NCI-H748 (cell line): ENCODE data around the gene DGKH.

Experiments used
- DNase-seq: peaks from one replicate; lab custom pipeline; 2025; ENCODE audit not compliant: unreplicated experiment; lab: John Stamatoyannopoulos, UW

Gene DGKH

DNA sequence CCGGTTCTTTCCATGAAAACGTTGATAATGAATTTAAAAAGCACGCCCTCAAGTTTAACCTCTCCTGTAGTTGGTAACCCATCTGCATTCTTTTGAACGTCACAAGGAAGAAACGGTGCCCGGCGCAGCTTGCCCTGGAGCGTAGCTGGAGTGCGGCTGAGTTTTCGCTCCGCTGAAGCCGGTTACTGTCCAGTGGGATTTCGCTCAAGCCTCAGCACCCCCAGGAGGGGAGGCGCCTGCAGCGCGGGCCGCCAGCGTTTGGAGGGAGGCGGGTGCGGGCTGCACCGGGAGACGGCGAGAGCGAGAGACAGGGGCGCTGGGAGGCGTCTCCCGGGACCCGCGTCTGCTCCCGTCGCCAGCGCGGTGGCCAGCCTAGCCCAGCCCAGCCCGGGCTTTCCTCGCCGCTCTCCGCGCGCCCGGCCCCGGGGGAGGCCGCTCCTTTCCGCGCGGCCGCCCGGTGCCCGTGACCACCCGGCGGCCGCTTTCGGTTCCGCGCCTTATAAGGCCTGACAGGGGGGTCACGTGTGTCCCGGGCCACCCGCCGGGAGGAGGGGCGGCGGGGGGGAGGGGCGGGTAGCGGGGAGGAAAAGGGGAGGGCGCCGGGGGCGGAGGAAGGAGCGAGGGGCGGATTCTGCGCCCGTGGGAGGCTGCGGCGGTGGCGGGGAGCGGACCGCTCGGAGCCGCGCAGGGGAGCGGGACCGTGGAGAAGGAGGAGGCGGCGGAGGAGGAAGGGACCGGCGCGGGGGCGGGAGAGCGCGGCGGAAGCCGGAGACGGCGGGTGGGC, 8.3 kb upstream of the DGKH start:
- DNase-seq = peak; percentile 88

DNA sequence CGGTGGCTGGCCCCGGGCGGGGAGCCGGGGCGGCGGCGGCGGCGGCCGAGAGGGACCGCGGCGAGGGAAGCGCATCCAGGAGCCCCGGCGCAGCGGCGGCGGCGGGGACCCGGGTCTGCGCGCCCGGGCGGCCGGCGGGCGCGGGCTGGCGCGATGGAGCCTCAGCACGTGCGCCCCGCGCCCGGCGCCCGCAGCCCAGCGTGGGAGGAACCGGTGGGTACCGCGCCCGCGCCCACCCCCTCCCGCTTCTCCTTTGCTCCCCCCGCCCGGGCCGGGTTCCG, 7.8 kb upstream of the DGKH start:
- DNase-seq = no peak

DNA sequence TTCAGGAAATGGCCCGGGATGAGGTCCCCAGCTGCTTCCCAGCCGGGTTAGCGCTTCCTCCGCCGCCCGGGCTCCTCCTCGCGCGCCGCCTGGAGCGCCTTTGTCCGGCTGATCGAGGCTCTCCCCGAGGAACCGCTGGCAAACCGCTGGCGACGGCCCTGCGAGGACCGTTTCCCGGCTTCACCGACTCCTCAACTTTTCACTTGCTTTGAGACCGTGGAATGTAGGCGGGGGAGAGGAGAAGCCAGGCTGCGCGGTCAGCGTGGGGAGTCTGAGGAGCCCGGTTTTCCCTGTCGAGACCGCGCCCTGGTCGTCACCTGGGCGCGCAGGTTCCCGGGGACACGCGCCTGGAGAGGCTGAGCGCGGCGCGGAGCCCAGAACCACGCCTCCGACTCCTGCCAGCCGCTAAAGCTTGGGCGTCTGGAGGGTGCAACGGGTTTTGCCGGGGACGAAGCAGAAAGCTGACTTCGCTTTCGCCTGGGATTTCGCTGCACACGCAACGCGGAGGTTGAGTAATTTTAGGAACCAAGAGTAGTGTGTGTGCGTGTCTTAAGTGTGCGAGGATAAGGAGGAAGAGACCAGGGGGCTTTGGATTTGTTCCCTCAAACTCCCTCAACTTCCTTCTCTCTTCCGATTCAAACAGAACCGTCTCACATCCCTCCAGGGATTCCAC, 7.3 kb upstream of the DGKH start:
- peak; percentile 85 for DNase-seq

DNA sequence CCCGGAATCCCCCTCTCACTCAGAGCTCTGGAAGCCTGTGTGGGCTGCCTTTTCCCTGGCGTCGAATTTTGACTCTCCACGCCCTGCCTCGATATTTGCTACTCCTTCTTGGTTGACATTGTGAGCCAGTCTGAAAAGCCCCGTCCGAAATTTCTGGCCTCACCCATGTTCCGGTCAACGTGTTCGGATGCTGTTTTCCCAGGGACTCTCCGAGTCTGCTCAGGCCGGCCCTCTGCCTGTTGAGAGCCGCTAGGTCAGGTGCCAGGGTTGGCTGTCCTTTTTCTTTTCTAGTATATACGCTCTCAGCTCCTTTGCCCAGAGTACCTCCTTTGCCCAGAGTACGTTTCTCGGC, 6.8 kb upstream of the DGKH start:
- peak; percentile 54 for DNase-seq

DNA sequence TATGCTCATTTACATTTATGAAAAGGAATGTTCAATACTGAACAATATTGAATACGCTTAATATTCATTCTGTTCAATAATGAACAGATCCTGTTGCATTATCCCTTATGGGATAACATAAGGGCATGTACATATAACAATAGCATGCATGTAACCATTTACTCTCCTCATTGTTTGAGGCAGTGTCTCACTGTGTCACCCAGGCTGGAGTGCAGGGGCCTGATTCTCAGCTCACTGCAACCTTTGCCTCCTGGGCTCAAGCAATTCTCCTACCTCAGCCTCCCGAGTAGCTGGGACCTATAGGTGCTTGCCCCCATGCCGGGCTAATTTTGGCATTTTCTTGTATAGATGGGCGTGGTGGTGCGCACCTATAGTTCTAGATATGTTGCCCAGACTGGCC, 4.8 kb upstream of the DGKH start:
- no peak for DNase-seq

DNA sequence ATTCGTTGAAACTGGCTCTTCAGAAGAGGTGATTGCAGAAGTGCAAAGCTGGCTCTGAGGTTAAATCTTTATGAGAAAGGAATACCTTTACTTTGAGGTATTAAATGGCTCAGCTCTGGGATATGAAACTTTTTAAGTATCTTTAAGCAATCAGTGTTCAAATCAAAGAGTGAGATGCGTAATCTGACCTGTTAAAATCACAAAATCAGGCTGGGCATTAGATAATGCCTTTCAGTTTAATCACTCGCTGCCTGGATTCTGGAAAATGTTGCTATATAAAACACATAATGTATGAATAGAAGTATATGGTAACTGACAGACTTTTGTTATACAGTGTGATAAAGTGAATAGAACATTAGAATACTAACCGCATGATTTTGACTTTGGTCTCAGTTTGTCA, 2.0 kb upstream of the DGKH start:
- no peak for DNase-seq

DNA sequence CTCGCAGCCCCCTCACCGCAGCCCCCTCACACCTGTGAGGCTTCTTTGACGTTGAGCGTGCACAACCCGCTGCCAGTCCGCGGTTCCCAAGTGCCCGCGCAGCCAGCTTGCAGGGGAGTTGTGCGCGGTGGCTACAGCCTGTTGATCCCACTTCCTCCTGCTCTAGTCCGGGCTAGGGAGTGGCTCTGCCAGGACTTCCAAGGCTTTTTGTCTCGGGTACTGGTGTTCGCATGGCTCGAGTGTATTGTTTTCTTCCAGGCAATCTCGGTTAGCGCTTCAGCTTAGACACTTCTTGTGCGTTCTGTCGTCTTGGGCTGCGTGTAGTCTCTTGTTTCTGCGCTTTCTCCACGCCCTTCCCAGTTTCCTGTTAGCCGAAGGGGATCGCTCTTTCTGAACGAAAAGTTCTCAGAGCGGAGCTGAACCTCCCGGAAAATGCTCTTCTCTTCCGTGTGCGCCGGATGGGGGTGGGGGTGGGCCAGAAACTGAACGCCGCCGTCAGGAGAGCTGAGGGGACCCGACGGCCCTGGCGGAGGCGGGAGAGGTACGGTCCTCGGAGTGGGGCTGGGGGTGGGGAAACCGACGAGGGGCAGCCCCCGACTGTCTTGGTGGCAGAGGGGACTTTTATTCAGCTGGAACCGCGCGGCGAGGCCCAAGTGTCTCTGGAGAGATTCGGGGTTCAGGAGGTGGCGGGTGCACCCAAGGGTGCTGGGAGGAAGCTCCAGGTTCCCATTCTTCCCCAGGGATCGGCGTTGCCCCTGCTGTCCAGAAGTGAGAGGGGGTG, 697 bp upstream of the DGKH start:
- DNase-seq = peak; percentile 85

DNA sequence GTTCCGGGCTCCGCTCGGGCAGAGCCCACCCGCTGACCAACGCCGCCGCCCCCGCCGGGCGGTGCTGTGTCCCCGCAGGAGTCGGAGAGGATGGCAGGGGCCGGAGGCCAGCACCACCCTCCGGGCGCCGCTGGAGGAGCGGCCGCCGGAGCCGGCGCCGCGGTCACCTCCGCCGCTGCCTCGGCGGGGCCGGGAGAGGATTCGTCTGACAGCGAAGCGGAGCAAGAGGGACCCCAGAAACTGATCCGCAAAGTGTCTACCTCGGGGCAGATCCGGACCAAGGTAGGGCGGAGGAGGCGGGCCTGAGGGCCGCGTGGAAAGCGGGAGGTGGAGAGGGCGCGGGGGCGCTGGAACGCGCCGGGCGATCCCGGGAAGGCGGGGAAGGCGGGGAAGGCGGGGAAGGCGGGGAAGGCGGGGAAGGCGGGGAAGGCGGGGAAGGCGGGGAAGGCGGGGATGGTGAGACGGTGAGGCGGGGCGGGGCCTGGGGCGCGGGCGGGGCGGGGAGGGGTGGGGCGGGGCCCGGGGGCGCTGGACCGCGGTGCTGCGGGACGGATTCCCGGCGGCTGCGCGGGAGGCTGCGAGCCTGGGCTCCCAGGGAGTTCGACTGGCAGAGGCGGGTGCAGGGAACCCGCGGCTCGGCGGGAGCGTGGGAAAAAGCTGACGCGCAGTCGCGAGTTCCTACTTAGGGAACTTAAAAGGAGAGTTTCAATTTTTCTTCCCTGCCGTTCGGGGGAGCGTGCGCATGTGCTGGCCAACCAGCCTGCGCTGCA, 421 bp downstream of the DGKH start:
- peak; percentile 86 for DNase-seq

DNA sequence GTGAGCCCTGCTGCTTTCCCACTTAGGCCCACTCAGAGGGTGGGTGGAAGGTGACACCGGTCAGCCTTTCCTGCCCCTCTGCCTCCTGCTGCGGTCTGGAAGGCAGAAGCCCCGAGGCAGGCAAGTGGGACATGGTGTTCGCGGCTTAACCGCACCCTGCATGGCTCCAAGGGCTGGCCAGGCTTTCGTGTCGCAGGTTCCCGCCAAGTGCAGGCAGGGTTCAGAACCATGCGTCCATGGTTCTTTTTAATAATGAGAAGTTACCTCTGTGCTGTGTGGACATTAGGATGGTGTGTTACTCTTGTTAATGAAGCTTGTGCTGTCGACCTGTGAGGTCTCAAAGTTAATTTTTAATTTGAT, 986 bp downstream of the DGKH start:
- DNase-seq = no peak

DNA sequence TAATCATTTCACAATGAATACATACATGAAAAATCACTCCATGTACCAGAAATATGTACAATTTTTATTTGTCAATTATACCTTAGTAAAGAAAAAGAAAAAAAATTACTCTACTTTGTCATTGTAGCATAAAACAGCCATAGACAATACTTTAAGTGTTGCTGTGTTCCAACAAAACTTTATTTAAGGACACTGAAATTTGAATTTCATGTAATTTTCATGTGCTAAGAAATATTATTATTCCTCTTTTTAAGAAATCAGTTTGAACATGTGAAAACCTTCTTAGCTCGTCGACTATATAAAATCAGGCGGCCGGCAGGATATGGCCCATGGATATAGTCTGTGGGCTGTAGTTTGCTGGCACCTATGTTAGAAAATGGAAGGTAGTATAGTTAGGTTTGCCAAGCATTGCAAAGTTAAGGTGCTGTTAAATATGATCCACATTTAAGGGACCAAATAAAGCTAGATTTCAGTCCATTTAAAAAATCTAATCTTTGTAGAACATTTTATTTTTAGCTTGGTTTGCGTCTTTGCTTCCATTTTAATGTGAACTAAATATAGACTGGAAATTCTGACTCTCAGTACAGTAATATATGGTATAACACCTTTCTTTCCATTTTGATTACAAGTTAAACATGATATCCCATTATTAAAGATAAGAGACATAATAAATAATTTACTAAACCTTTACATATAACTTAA, 6.5 kb downstream of the DGKH start:
- DNase-seq = no peak

DNA sequence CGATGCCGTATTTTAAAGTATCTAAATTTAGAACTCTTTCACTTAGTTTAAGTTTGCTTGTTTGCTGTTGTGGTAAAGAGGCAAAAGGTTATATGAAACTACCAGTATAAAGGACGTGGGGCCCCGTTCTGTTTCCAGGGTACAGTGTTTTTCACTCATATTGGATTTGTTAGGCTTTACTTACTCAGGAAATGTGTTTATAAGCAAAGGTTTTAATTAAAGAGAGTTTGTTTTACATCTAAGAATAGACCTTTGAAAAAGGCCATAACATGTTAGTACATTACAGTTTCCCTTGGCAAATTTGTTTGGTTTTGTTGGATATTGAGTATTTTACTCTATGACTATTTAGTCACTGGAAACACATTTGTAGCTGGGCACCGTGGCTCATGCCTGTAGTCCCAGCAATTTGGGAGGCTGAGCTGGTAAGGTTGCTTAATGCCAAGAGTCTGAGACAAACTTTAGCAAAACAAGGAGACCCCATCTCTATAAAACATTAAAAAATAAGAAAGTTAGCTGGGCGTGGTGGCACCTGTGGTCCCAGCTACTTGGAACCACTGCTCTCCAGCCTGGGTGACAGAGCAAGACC, 7.1 kb downstream of the DGKH start:
- no peak for DNase-seq

DNA sequence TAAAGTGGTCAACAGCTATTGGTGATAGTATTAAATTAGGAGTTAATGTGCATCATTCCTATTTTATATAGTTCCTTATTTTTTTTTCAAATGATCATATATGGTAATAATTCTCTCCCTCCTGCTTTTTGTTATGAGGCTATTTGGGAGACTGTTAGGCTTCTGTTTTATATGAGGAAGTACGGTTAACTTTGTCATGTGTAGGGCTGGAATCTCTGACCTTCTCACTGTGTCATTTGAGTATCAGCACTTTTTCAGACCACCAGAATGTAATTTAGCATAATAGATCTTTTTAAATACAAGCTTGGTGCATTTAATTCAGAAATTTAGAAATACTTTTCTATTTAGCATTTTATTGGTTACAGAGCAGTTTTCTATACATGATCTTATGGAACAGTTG, 7.7 kb downstream of the DGKH start:
- DNase-seq = no peak

DNA sequence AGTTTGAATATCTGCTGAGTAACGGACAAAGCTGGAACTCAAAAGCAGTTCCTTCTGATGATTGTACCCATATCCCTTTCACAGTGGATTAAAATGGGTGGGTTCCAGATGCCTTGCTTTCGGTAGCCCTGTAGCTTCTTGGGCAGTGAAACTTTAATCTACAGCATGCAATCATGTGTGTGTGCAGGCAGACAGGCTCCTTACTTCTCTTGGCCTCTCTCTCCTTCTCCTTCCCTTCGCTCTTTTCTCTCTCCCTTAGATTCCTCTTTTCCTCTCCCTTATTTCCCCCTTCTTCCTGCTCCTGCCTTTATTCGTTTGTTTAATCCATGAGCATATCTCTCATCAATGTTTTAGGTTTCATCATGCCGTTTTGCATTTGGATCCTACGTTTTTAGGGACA, 8.1 kb downstream of the DGKH start:
- no peak for DNase-seq

DNA sequence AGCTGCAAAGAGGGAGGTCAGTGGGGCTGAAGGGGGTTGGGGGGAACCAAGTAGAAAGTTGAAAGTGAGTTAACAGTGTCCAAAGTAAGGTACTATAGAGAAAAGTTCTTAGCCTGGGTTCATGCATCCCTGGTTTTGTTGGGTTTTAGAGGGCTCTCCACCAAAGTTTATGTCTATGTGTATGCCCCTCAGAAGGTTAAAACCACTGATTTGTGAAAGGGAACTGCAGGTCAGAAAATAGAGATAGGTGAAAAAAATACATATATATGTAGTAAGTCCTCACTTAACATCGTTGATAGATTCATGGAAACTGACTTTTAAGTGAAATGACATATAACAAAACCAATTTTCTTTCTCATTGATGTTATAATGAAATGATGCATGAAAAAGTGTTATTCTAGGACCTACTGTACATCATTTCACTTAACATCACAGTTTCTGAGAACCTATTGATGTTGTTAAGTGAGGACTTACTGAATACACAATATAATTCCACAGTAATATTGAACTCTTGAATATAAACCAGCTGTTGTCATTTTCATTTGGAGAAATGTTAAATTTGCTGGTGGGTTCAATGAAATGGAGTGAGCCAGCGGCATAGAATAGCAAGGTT, 9.6 kb downstream of the DGKH start:
- DNase-seq = no peak

DNA sequence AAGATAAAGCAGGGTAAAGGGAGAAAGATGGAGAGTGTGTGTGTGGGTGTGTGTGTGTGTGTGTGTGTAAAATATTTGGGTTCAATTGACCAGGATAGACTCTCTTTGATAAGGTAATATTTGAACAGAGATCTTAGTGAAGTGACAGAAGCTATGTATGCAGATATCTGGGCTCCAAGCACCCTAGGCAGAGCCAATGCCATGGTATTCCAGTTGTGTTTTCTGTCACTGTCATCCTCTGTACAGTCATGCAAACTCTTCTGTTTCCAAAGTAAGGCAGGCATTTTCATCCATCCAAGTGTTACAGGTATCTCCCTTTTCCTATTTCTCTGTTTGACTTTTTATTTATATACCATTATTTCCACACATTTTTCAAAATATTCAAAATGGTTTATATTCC, 13.5 kb downstream of the DGKH start:
- DNase-seq = no peak

DNA sequence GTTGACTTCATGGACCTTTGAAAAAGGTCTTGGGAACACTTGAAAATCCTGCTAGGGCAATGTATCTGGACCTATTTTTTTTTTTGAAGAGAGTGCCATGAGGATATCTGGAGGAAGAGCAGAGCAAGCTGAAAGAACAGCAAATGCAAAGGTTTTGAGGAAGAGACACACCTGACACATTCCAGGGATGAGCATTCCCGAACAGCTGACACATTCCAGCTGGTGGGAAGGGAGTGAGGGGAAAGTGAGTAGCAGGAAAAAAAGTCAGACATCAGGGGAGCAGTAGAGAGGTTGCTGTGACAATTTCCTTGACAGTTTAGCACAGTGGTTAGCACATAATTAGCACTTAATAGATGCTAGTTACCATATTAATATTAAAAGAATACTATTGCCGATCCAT, 14.7 kb downstream of the DGKH start:
- no peak for DNase-seq

DNA sequence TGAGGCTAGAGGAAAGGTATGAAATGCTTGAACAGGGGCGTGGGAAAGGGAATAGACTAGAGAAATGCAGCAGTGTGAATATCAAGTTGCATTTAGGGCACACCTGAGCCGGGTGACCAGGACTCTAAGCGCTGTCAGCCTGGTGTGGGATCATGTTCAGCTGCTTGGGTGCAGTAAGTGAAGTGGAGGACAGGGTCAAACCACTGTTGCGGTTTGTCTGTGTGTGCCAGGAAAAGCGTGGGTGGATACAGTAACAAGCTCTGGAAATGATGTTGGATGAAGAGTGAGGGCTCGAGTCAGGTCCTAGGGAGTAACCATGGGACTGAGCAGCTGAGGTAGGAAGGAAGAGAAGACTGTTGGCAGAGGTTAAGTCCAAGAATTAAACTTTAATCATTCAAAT, 15.8 kb downstream of the DGKH start:
- DNase-seq = no peak

DNA sequence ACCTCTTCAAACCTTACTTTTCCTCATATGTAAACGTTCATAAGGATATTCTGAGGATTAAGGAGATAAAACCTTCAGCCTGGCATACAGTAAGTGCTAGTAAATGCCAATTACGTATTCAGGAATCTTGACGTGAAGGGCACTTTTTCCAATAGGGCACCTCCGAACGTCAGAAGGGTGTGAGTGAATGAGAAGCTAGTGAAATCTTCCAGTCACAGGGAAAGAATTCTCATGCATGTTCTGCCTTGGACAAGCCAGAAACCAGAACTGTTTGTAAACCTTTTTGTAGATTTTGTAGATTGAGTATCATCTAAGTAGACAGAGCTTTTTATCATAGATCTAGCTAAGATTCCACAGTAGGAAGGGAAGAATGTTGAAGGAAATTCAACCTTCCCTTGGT, 16.5 kb downstream of the DGKH start:
- DNase-seq = no peak

DNA sequence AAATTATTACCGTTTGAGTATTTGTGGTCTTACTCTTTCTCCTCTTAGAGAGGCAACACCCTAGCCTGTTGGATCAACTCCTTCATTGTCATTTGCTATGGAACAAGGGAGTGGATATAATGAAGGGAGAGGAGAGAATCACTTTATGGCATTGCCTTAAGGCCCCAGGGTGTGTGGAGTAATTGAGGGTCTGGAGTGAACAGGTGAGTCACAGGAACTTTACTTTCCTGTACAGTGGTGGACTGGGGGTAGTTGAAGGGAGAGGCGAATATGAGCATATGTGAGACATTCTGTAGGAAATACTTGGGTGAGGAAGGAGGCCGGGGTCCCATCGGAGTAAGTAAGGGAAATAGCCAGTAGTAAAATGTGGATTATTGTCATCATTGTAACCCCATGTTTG, 17.0 kb downstream of the DGKH start:
- DNase-seq = no peak

DNA sequence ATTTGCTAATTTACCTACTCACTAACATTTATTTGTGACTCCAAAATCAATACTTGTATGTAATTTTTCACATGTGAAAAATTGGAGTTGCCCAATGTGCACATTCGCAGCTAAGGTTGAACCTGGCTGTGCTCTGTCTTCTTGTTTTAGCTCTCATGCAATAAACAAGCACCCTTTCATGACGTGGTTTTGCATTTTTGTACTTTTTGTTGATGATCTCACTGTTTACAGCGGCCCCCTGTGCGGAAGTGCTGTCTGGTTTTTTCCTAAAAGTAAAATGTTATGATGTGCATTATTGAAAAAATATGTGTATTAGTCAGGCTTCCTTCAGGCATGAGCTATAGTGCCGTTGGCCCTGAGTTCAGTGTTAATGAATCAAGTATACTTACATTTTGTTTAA, 18.1 kb downstream of the DGKH start:
- no peak for DNase-seq
